NCI-H2107 (cell line): ENCODE data around the gene OR51A7.
"Not testable (repeated sequence)": the region's sequence is repeated elsewhere in the genome, so short reads cannot be mapped to it uniquely, and the experiment has no call there.

Source experiments
- DNase-seq: peaks from one replicate; lab custom pipeline; 2025; lab: John Stamatoyannopoulos, UW

The OR51A7 gene

GRCh38 chr11:4903484-4903883, at the start of gene OR51A7:
TSS of gene OR51A7 (plus strand) at chr11:4903783. CDS start at chr11:4907370, 3,587 bp downstream.
- DNase-seq: no peak

GRCh38 chr11:4854286-4854685, 49.3 kb upstream of the OR51A7 start:
- DNase-seq: not testable (repeated sequence)

GRCh38 chr11:4862447-4863236, 40.9 kb upstream of the OR51A7 start:
- no peak for DNase-seq

- DNase-seq: no peak
These were observed 39.7 kb upstream of the OR51A7 start for GRCh38 chr11:4863876-4864275.

GRCh38 chr11:4865855-4866254, 37.7 kb upstream of the OR51A7 start:
- DNase-seq: no peak

- no peak for DNase-seq
These were observed 22.4 kb upstream of the OR51A7 start for GRCh38 chr11:4881188-4881587.

- no peak for DNase-seq
These were observed 21.6 kb upstream of the OR51A7 start, which contains the start of gene OR51T1 for GRCh38 chr11:4881860-4882500. TSS of gene OR51T1 (plus strand) at chr11:4881900. CDS start at chr11:4881900, 0 bp downstream.

GRCh38 chr11:4882543-4882942, 21.0 kb upstream of the OR51A7 start:
- DNase-seq: no peak

GRCh38 chr11:4884361-4884760, 19.2 kb upstream of the OR51A7 start:
- DNase-seq: no peak

- DNase-seq: no peak
These were observed 17.4 kb upstream of the OR51A7 start for GRCh38 chr11:4886186-4886585.

- DNase-seq: no peak
These were observed 16.0 kb upstream of the OR51A7 start for GRCh38 chr11:4887591-4887990.

GRCh38 chr11:4890279-4890678, 13.3 kb upstream of the OR51A7 start:
- DNase-seq: no peak

- no peak for DNase-seq
These were observed 11.5 kb upstream of the OR51A7 start for GRCh38 chr11:4891996-4892640.

GRCh38 chr11:4916581-4916980, 13.0 kb downstream of the OR51A7 start:
- no peak for DNase-seq

- DNase-seq: no peak
These were observed 15.7 kb downstream of the OR51A7 start, which contains the start of gene OR51G2 for GRCh38 chr11:4919250-4919649. TSS of gene OR51G2 (minus strand) at chr11:4919350. CDS start at chr11:4915663, 3,687 bp downstream.

GRCh38 chr11:4921796-4922195, 18.2 kb downstream of the OR51A7 start:
- no peak for DNase-seq

GRCh38 chr11:4922304-4922703, 18.7 kb downstream of the OR51A7 start:
- DNase-seq: no peak

GRCh38 chr11:4924239-4924638, 20.7 kb downstream of the OR51A7 start, which contains the start of gene OR51G1:
TSS of gene OR51G1 (minus strand) at chr11:4924339. CDS start at chr11:4924339, 0 bp downstream.
- no peak for DNase-seq

- no peak for DNase-seq
These were observed 23.0 kb downstream of the OR51A7 start for GRCh38 chr11:4926608-4927007.

- DNase-seq: no peak
These were observed 29.2 kb downstream of the OR51A7 start for GRCh38 chr11:4932751-4933150.

- no peak for DNase-seq
These were observed 33.2 kb downstream of the OR51A7 start for GRCh38 chr11:4936745-4937144.

GRCh38 chr11:4947505-4947904, 43.9 kb downstream of the OR51A7 start, which contains the start of gene OR51A4:
TSS of gene OR51A4 (minus strand) at chr11:4947605. CDS start at chr11:4947100, 505 bp downstream.
- DNase-seq: no peak

- not testable (repeated sequence) for DNase-seq
These were observed 52.0 kb downstream of the OR51A7 start, which contains the start of gene OR51A2 for GRCh38 chr11:4955613-4956012. TSS of gene OR51A2 (minus strand) at chr11:4955713. CDS start at chr11:4955713, 0 bp downstream.
